K562 treated with DMSO at 1 percent for 12 hours (cell line): ENCODE results near the gene ARL14. TPM values are rescaled to one million over a fixed set of nuclear protein-coding genes. Genes with fewer than 3 reads are reported as not detected.

Experiments
- total RNA-seq: library from RNA; unstranded; fragments of 300-600 nt; gene quantifications from 2 replicates; pipeline ENCODE4 v1.2.3, GENCODE V29; 2022; ENCODE audit not compliant: insufficient read depth

Gene ARL14
- total RNA-seq: not detected in 2 replicates

GRCh38 chr3:160676547-160677303, at the start of gene ARL14:
Gene ARL14 (plus strand): TSS chr3:160677160. CDS start chr3:160677347, 187 bp downstream.

Other genes with a start within 250 kb of the ARL14 start
- 7.5 and 21.9 TPM in 2 replicates for gene TRIM59, start 227.4 kb upstream of the ARL14 start, total RNA-seq
- 5.5 and 15.8 TPM in 2 replicates for gene KPNA4, start 111.6 kb upstream of the ARL14 start, total RNA-seq
- 0.22 TPM in 1 of 2 replicates, not detected in the other for gene PPM1L, start 79.1 kb downstream of the ARL14 start, total RNA-seq